Keratinocyte (primary cell): ENCODE results near the gene WDR27.

Source experiments
- CTCF ChIP-seq, 3 experiments: IDR thresholded peaks in 1 of 3; conservative IDR thresholded peaks in 1 of 3; optimal IDR thresholded peaks in 1 of 3; 2 replicates in 2 of 3; 3 replicates in 1 of 3; pipeline versions ENCODE3 to v1.5.1; 2011; ENCODE audit warnings: low read length in 3 of 3, mild to moderate bottlenecking in 3 of 3, moderate library complexity in 2 of 3, control low read depth in 1 of 3, inconsistent platforms in 1 of 3; ENCODE audit not compliant: insufficient read depth in 2 of 3; ENCODE audit errors: extremely low read depth in 1 of 3
- EZH2 ChIP-seq: IDR thresholded peaks from one replicate; pipeline ENCODE4 v1.6.1; 2012; ENCODE audit warnings: inconsistent platforms, mild to moderate bottlenecking, low read length, moderate library complexity

- no peak for TF ChIP-seq CTCF (optimal IDR thresholded peaks at IDR 0.05 in 1 of 3, IDR thresholded peaks at IDR 0.05 in 1 of 3, conservative IDR thresholded peaks at IDR 0.05 in 1 of 3; ENCODE audit: extremely low read depth in 1 of 3, insufficient read depth in 2 of 3, low read length in 3 of 3)
- no peak for TF ChIP-seq EZH2
Measured at GRCh38 chr6:169689287-169689686, 12.5 kb downstream of the WDR27 start.
